ENCODE measurements around the gene CLASP1.

DNA sequence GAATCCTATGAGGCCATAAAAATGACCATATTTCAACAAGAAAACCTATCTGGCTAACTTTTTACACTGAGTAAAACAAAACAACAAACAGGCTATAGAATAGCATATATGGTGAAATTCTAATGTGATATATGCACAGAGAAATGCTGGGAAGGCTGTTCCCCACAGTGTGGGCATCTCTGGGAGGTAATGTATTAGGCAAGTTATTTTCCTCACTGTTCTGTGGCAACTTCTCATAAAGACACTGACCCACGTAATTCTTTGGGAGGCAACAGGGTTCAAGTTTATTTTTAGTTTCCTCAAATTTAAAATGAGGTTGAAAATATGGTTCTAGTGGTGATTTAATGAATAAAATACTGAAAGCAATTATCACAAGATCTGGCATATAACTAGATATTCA, 71.9 kb downstream of the CLASP1 start:
- TF ChIP-seq, protein P1, sequence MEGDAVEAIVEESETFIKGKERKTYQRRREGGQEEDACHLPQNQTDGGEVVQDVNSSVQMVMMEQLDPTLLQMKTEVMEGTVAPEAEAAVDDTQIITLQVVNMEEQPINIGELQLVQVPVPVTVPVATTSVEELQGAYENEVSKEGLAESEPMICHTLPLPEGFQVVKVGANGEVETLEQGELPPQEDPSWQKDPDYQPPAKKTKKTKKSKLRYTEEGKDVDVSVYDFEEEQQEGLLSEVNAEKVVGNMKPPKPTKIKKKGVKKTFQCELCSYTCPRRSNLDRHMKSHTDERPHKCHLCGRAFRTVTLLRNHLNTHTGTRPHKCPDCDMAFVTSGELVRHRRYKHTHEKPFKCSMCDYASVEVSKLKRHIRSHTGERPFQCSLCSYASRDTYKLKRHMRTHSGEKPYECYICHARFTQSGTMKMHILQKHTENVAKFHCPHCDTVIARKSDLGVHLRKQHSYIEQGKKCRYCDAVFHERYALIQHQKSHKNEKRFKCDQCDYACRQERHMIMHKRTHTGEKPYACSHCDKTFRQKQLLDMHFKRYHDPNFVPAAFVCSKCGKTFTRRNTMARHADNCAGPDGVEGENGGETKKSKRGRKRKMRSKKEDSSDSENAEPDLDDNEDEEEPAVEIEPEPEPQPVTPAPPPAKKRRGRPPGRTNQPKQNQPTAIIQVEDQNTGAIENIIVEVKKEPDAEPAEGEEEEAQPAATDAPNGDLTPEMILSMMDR (IDR thresholded peaks at IDR 0.05) = no peak
- TF ChIP-seq POLR2A (IDR thresholded peaks at IDR 0.05) = no peak
- TF ChIP-seq POLR2AphosphoS5 (IDR thresholded peaks at IDR 0.05; ENCODE audit: insufficient read depth in 1 of 2, low read depth in 1 of 2) = no peak

Data from vagina (tissue), 2 donors.